ENCODE results near the gene HSPG2.

DNA sequence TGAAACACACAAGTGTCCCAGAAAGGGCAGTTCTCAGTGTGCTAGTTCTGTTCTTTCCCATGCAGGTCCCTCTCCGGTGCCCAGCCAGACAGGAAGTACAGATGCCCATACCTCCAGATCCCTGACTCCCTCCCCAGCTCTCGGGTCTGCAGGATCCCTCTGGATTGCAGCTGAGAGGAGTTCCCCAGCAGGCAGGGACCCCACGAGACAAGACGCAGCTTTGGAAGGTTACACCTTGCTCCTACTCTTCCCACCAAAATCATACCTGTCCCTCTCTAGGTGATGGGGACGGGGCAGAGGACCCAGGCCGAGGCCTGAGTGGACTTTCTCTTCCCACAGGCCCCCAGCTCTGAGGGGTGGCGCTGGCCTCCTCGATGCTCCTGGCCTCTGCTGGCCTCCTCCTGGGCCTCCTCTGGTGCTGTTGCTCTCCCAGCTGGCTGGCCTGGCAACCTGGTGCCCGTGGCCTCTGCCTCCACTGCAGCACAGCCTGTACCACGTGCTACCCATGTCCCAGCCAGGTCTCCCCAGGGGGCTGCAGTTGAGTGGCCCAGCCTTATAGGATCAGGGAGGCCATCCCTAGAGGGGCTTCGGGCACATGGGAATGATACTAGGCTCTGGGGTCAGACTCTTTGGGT, 115.6 kb downstream of the HSPG2 start:
- TF ChIP-seq BACH1 (IDR thresholded peaks at IDR 0.05; ENCODE audit: low read length) (no peak), HDAC2 (IDR thresholded peaks at IDR 0.05; ENCODE audit: borderline replicate concordance in 1 of 2, low read depth in 2 of 2, low read length in 2 of 2) (no peak), CTCF (IDR thresholded peaks at IDR 0.05; ENCODE audit: control extremely low read depth in 1 of 3, insufficient read depth in 1 of 3, low read depth in 1 of 3, low read length in 3 of 3) (no peak), BCL11A (IDR thresholded peaks at IDR 0.05; ENCODE audit: low read depth in 2 of 2, low read length in 2 of 2) (no peak), TBP (IDR thresholded peaks at IDR 0.05; ENCODE audit: low read depth, low read length) (no peak)
- TF ChIP-seq, protein P1, sequence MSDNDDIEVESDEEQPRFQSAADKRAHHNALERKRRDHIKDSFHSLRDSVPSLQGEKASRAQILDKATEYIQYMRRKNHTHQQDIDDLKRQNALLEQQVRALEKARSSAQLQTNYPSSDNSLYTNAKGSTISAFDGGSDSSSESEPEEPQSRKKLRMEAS (IDR thresholded peaks at IDR 0.05): no peak
